Stimulated activated CD8-positive, alpha-beta memory T cell treated with anti-CD3 and anti-CD28 coated beads, Interleukin-15, amount 100 ng/mL, for 24 hours (primary cell): ENCODE measurements around the gene ITGB4.

ENCODE experiments used
- DNase-seq: peaks from one replicate; pipeline ENCODE4 v3.0.0-alpha.2; 2020; ENCODE audit warnings: low read depth

Gene ITGB4

DNA sequence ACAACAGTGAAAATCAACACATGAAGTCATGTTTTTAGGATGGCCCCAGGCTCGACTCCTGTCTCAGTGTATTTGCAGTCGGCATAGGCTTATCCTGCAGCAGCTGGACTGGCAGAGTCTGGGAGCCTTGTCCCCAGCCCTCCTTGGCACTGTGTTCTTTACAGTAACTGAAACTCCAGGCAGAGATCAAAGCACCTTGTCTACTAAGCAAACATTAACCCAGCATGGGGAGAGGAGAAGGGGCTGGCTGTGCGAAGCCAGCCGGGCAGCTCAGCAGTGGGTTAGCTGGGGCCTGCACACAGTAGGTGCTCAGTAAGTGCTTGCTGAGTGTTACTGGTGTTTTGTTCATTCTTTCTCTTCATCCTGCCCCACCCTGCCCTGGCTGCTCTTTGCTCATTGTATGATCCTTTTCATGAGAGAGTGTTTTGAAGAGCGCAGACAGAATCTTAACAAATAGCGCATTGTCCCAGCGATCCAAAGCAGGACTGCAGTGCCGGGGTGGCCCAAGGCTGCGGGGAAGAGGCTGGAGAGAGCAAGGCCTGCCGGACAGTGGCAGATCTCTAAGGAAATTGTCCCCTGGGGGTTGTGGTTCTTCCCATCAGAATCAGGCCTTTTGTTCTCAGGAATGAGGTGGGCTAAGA is 23.5 kb upstream of the ITGB4 start:
- DNase-seq: no peak

DNA sequence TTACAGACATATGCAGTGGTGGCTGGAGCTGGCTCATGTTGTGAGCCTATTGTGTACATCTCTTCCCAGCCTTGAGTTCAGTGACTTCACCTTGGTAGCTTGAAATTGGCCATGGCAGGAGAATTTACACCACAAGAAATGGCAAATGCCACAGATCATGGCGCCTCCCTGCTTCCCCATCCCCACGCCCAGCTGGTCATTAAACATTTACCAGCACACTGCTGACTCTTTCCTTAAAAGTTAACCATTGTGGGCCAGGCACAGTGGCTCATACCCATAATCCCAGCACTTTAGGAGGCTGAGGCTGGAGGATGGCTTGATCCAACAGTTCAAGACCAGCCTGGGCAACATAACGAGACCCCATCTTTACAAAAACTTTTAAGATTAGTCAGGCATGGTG is 22.6 kb upstream of the ITGB4 start:
- no peak for DNase-seq

DNA sequence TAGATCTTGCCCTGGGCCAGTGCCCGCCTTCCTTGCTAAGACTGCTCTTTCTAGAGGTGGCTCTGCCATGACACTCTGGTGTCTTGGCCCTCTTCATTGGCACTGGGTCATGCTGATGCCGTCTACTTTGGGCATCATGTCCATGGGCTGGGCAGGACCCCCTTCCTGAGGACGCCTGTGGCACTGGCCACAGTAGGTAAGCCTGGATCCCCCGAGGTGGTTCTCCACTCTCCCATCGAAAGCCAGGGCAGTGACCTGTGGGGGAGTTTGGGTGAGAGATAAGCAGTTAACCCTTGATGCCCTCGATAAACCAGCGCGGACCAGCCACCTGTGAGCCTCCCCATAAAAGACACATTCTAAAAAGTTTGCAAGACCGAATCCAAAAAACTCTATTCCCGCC is 20.0 kb upstream of the ITGB4 start:
- DNase-seq: no peak

DNA sequence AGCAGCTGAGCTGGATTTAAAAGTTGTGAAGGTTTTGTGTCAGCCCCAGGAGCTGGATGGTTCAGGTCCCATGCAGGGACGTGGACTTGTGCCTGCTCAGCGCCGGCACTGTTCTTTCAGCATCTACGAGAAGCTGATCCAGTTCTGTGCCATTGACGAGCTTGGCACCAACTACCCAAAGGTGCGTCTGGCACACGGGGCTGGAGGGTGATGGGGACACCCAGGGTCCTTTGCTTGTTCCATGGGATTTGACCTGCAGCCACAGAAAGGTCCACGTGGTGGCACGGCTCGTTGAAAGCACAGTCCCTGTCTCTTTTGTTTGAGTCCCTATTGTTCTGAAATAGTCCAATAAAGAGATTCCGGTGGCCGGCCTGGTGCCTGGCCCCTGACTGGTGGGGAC is 18.1 kb upstream of the ITGB4 start:
- no peak for DNase-seq

DNA sequence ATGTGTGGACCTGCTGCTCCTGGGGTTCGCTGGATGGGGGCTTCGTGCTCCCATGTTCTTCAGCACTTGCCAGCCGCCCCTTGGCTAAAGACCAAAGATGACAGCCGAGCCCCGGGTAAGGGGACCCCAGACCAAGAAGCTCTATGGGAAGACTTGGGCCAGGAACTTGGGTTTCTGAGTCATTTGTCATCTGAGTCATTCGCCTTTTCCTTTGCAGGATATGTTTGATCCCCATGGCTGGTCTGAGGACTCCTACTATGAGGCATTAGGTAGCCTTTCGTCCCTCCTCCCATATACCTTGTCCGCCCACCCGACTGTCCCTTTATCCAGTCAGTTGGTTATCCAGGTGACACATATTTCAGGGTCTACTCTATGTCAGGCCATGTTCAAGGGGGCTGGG is 17.7 kb upstream of the ITGB4 start:
- DNase-seq: no peak

DNA sequence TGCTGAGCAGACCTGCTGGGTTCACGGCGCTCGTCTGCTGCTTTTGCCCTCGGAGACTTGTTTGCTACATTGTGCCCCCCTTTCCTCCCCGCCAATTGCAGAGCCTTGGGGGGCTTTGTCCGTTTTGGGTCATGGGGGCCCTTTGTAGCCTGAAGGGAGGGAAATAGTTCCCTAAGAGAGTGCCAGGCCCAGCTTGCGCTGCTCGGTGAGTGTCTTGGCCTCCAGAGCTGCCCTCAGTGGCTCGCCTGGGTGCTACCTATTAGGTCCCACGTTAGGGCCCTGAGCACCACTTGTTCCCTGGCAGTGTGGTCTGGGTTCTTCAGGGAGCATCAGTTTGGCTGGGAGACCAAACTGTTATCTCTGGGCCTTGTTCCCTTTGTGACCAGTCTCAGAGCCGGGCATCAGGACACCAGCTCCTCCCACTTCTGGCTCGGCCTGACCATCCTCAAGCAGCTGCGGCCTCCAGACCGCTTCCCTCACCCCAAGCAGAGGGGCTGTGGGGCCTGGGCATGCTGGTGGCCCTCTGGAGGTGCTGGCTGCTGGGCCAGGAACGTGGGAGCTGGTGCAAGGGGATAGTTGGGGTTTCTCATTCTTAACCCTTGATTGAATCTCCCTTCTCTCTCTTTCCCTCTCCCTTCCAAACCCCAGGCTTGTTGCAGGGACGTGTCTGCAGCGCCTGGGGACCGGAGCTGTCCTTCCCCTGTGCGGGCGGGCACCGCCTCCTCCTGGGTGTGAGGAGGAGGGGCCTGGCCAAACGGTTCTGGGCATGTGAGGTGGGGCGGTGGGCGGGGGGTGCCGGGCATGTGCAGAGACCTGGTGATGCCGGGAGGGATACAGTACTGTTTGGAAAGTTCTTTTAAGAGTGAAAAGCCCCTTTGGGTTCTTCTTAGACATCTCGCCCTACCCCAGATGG is 16.0 kb upstream of the ITGB4 start:
- no peak for DNase-seq

DNA sequence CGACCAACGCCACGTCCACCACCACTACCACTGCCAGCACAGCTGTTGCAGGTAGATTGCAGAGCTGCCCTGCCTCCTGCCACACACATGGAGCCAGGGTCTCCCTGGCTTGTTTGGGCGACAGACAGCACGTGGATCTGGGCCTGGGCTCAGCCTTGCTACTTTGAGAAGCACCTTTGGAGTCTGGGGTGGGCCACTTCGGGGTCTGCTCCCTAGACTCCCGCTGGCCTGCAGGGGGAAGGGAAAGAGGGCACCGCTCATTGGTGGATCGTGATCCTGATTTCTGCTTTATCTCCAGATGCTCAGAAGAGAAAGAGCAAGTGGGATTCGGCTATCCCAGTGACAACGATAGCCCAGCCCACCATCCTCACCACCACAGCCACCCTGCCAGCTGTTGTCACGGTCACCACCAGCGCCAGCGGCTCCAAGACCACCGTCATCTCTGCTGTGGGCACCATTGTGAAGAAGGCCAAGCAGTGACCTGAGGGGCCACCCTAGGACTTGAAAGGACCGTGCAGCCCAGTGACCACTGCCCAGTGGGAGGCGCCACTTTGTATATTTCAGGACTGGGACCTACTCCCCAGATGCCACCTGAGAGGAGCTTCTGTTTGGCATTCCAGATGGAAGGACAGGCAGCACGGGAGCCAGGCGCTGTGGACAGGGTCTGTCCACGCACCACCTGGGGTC is 15.1 kb upstream of the ITGB4 start:
- DNase-seq: no peak

DNA sequence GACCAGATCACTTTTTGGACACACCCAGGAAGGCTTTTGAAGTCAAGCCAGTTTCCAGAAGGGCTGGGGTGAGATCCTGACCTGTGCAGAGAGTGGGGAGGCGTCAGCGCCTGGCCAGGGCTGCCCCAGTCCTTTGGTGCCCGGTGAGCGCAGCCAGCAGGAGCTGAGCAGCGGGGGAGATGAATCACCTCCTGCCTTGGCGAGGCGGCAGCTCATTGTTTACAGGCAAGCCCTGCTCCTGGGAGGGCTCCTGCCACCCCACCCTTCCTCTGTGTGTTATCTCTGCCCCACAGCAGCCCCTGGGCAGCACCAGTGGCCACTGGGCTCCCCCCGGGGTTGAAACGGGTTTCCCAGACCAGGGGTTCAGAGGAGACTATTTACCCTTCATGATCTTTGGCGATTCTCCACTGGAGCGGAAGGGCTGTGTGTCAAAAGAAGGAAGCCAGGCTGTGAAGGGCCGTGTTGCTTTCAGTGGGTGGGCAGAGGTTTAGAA is 14.1 kb upstream of the ITGB4 start:
- no peak for DNase-seq

DNA sequence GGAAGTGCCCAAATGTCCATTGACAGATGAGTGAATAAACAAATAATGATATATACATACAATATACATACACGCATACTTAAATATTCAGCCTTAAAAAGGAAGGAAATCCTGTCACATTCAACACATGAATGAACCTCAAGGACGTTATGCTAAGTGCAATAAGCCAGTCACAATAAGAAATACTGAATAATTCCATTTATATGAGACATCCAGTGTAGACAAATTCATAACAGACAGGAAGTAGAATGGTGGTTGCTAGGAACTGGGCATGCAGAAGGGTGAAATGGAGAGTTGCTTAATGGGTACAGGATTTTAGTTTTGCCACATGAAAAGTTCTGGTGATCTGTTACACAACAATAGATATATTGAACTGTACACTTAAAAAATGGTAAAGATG is 8.8 kb upstream of the ITGB4 start:
- no peak for DNase-seq

DNA sequence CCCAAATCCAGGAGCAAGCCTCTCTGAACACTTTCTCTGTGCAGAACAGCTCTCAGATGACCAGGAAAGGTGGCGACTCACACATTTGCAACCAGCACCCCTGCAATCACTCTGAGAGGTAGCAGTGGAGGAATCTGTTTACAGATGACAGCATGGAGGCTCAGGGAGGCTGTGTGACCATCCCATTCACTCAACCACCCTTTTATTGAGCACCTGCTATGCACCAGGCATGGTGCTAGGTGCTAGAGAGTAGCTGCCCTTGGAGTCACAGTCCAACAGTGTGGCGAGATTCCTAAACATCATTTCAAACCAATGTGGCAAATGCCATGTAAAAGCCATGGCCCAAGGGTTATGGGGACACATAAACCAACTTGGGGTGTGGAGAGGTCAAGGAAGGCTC is 1.5 kb upstream of the ITGB4 start:
- no peak for DNase-seq

DNA sequence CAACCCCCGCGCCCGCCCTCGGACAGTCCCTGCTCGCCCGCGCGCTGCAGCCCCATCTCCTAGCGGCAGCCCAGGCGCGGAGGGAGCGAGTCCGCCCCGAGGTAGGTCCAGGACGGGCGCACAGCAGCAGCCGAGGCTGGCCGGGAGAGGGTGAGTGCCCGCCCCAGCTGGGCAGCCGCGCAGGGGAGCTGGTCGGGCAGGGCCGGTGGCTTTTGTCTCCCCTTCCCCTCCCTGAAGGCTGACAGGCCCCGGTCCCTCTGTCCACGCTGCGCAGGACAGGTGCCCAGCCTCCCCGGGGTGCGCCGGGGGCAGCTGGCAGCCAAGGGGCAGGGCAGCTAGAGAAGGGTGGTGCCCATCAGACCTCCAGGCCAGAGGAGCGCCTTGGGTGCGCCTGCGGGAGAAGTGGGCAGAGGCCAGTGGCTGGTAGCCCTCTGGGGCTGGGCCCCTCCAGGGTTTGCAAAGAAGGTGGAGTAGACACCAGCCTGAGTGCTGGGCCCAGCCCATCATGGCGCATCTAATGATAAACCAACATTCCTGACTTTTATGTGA is 278 bp downstream of the ITGB4 start:
- no peak for DNase-seq

DNA sequence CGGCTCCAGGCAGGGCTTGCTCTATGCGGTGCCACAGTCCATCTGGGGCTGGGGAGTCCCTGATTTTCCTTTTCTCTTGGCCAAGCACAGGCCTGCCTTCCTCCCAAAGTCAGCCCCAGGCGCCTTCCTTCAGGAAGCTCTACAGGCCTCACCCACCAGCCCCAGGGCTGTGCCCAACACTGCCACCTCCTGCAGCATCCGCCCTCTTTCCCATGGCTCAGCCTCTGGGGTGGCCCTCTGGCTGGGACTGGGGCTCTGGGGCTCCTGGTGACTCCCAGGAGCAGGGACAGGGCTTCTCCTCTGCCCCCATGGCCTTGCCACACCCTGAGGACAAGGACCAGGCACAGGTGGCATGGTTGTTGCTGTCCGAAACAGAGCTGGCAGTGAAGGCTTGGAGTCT is 817 bp downstream of the ITGB4 start:
- DNase-seq: no peak

DNA sequence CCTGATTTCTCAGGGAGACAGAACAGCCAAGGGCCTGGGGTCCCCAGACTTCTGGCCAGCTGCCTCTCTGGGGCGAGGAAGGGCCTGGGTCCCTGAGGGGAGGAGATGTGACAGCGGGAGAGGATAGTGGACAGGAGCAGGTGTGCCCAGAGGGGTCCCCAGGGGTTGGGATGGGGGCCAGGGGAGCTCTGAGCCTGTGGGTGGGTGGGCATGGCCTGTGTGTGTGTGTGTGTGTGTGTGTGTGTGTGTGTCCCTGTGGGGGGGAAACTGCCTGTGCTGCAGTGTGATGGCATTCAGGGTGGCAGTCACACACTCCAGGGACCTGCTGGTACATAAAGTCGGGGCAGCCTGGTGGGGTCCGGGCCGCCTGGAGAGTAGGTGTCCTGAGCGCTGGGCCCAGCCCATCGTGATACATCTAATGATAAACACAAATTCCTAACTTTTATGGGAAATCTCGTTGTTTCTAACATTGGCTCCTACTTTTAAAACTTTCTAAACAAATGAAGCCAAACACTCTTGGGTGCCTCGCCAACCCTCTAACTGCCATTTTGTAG is 1.4 kb downstream of the ITGB4 start:
- DNase-seq: no peak

DNA sequence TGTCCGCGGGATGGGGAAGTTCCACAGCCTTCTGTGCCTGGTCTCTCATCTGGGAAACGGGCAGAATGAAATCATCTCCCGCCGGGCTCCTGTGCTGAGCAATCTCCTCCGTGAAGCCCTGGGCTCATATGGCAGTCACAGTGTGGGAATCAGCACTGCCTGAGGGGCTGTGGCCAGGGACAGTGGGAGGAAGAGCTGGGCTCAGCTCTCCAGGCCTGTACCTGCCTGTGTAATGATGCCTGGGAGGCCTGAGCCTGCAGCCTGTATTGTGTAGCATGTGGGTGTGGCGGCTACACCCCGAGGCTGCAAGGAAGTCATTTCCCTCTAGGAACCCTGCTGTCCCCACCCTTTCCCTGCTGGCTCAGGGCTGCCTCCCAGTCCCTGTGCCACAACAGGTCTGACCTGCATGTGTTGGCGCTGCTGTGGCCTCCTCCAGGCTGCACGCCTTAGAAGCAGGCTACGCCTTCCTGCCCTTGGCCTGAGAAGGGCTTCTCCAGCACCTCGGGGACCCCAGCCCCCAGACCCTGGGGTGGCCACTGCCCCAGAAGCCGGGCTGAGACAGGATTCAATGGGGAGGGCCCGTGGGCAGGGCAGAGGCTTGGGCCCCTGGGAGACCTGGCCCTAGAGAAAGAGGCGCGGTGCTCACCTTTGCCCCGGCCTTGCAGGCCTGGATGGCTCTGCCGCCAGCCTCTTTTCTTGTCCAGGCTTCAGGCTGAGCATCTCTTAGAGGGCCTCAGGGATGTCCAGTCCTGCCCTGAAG is 2.1 kb downstream of the ITGB4 start:
- no peak for DNase-seq

DNA sequence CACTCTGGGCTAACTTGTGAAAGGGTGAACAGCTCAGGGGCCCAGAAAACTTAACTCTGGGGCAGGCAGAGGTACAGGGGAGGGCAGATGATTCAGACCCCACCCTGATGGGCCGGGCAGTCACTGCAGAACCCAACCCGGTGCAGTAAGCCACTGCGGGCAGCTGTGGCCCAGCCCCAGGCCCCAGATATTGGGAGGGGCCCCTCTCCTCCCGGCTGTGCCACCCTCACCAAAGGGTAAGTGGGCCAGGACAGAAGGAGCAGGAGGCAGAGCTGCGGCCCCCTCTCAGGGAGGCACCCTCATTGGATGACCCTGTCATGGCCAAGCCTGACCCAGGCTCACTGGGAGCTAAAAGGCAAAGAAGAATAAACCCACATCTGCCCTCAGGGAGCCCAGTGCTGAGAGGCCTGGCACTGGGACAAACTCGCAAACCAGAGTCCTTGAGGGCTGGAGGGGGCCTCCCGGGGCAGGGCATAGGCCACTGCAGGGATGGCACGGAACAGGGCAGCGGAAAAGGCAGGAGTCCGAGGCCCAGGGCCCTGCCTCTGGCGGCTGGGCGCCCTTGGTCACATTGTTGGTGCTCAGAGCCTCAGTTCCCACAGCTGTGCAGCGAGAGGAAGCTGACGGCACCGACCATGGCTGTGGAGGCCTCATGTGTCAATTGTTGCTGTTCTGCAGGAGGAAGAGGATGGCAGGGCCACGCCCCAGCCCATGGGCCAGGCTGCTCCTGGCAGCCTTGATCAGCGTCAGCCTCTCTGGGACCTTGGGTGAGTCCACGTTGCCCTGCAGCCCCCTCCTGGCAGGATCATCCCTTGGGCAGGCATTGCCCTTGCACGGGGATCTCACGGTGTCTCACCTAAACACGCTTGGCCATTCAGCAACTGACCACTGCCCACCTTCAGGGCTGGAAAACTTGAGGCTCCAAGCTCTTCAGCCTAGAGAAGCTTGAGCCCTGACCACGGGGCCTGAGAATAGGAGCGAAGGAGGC is 3.1 kb downstream of the ITGB4 start:
- DNase-seq: no peak

DNA sequence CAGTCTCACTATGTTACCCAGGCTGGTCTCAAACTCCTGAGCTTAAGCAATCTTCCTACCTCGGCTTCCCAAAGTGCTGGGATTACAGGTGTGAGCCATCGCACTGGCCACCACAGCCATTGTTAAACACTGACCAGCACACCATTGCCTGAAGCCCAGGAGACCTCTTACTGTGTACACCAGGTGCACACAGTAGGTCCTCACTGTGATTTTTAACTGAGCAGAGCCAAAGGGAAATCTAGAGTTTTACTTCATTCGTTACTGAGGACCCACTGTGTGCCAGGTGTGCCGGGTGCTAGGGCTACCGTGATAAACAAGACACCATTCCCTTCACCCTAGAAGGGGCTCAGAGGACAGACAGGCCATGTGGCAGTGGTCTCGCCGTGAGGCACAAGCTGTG is 4.2 kb downstream of the ITGB4 start:
- DNase-seq: no peak

DNA sequence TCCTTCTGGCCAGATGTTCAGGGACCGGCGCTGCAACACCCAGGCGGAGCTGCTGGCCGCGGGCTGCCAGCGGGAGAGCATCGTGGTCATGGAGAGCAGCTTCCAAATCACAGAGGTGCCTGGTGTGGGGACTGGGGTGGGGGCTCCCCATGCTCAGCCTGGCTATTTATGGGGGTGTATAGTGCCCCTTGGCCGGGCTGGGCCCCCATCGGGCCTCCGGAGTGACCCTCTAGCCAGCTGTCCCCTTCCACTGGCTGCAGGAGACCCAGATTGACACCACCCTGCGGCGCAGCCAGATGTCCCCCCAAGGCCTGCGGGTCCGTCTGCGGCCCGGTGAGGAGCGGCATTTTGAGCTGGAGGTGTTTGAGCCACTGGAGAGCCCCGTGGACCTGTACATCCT is 6.1 kb downstream of the ITGB4 start:
- no peak for DNase-seq

DNA sequence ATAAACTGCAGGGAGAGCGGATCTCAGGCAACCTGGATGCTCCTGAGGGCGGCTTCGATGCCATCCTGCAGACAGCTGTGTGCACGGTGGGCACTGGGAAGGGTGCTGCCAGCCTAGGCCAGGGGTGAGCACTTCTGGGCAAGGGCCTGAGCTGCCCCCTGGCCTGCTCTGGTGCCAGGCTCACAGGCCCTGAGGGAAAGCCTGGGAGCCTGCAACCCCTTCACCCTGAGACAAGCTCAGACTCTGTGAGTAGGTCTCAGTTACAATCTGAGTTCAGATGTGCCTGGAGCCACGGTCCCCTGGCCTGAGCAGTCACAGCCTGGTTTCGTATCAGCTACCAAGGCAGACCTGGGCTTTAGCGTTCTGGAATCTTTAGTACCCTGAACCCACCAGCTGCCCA is 8.1 kb downstream of the ITGB4 start:
- no peak for DNase-seq

DNA sequence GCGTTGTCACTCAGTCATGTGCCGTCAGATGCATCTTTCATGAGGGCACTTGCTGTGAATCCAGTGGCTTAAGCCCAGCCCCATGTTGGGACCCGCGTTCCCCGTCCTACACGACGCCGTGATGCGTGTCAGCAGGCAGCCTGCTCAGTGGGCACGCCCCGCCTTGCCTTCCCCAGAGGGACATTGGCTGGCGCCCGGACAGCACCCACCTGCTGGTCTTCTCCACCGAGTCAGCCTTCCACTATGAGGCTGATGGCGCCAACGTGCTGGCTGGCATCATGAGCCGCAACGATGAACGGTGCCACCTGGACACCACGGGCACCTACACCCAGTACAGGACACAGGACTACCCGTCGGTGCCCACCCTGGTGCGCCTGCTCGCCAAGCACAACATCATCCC is 8.8 kb downstream of the ITGB4 start:
- DNase-seq: no peak

DNA sequence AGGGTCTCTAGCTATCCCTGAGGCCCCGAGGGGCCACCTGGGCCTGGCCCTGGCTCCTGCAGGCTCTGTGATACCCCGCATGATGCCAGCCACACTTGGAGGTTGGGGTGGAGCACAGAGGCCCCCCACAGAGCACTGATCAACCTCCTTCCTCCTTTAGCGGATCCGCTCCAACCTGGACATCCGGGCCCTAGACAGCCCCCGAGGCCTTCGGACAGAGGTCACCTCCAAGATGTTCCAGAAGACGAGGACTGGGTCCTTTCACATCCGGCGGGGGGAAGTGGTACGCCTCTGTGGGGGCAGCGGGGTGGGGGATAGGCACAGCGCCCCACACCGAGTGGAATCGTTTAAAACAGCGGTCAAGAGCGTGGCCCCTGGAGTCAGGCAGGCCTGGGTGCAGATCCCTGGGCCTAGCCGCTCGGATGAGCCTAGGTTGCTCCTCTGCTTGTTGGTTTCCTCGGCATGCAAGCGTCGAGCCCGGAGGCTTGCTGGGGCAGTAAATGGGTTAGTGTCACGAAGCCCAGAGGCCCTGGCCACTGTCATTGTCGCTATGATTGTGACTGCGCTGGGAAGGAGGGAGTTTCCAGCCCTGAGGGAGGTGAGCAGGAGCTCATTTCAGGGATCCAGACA is 9.9 kb downstream of the ITGB4 start:
- DNase-seq: no peak
